HG02981 (cell line): ENCODE data around the gene NRIP1.
"Not testable (repeated sequence)": the region's sequence is repeated elsewhere in the genome, so short reads cannot be mapped to it uniquely, and the experiment has no call there.

Source experiments
- ATAC-seq: cut with Tn5 transposase; IDR thresholded peaks from one replicate; pipeline ENCODE4 v1.9.1; 2021; ENCODE audit warnings: mild to moderate bottlenecking, moderate library complexity; ENCODE audit not compliant: unreplicated experiment

NRIP1 gene

GRCh38 chr21:14981246-14981645 is 83.6 kb downstream of the NRIP1 start:
- ATAC-seq = no peak

GRCh38 chr21:14979264-14979663 is 85.5 kb downstream of the NRIP1 start:
- ATAC-seq = no peak

GRCh38 chr21:14977814-14978213 is 87.0 kb downstream of the NRIP1 start:
- no peak for ATAC-seq

- no peak for ATAC-seq
Observed at GRCh38 chr21:14975136-14975919, 89.5 kb downstream of the NRIP1 start.

- ATAC-seq = no peak
Observed at GRCh38 chr21:14972678-14973077, 92.1 kb downstream of the NRIP1 start.

- ATAC-seq = no peak
Observed at GRCh38 chr21:14968821-14969220, 96.0 kb downstream of the NRIP1 start.

- no peak for ATAC-seq
Observed at GRCh38 chr21:14968029-14968428, 96.8 kb downstream of the NRIP1 start.

GRCh38 chr21:14964621-14965020 is 100.2 kb downstream of the NRIP1 start:
- no peak for ATAC-seq

GRCh38 chr21:14962217-14962616 is 102.6 kb downstream of the NRIP1 start:
- ATAC-seq = no peak

- no peak for ATAC-seq
Observed at GRCh38 chr21:14961502-14961901, 103.3 kb downstream of the NRIP1 start.

GRCh38 chr21:14959343-14959742 is 105.5 kb downstream of the NRIP1 start:
- no peak for ATAC-seq

GRCh38 chr21:14957836-14958235 is 107.0 kb downstream of the NRIP1 start:
- ATAC-seq = no peak

- ATAC-seq = no peak
Observed at GRCh38 chr21:14956807-14957206, 108.0 kb downstream of the NRIP1 start.

GRCh38 chr21:14955936-14956520 is 108.8 kb downstream of the NRIP1 start:
- ATAC-seq = no peak

- ATAC-seq = no peak
Observed at GRCh38 chr21:14952916-14953315, 111.9 kb downstream of the NRIP1 start.

- no peak for ATAC-seq
Observed at GRCh38 chr21:14949603-14950002, 115.2 kb downstream of the NRIP1 start.

GRCh38 chr21:14947613-14948160 is 117.1 kb downstream of the NRIP1 start:
- no peak for ATAC-seq

GRCh38 chr21:14945176-14945575 is 119.6 kb downstream of the NRIP1 start:
- ATAC-seq = no peak

- ATAC-seq = no peak
Observed at GRCh38 chr21:14943616-14944015, 121.2 kb downstream of the NRIP1 start.

- no peak for ATAC-seq
Observed at GRCh38 chr21:14942801-14943490, 121.9 kb downstream of the NRIP1 start.

- not testable (repeated sequence) for ATAC-seq
Observed at GRCh38 chr21:14927324-14927723, 137.5 kb downstream of the NRIP1 start.

- ATAC-seq = no peak
Observed at GRCh38 chr21:14926186-14926585, 138.6 kb downstream of the NRIP1 start.
